ENCODE data around the gene C17orf50.
"Not testable (repeated sequence)": the region's sequence is repeated elsewhere in the genome, so short reads cannot be mapped to it uniquely, and the experiment has no call there.

Gene C17orf50

GRCh38 chr17:35735036-35735805 is 25.5 kb upstream of the C17orf50 start:
- no peak for DNase-seq

GRCh38 chr17:35736236-35736635 is 24.5 kb upstream of the C17orf50 start:
- no peak for DNase-seq

GRCh38 chr17:35738519-35739133 is 22.1 kb upstream of the C17orf50 start:
- no peak for DNase-seq

GRCh38 chr17:35740216-35740615 is 20.5 kb upstream of the C17orf50 start:
- DNase-seq, result no peak

GRCh38 chr17:35740997-35741931 is 19.4 kb upstream of the C17orf50 start:
- DNase-seq, result no peak

GRCh38 chr17:35742496-35742895 is 18.2 kb upstream of the C17orf50 start:
- no peak for DNase-seq

GRCh38 chr17:35742896-35743477 is 17.7 kb upstream of the C17orf50 start:
- no peak for DNase-seq

- peak; percentile 47 for DNase-seq
Observed at GRCh38 chr17:35743626-35744328, 16.9 kb upstream of the C17orf50 start.

GRCh38 chr17:35744830-35745229 is 15.9 kb upstream of the C17orf50 start:
- no peak for DNase-seq

GRCh38 chr17:35745246-35745645 is 15.4 kb upstream of the C17orf50 start:
- DNase-seq, result no peak

GRCh38 chr17:35745749-35746320 is 14.9 kb upstream of the C17orf50 start:
- DNase-seq, result no peak

- DNase-seq, result peak; percentile 79
Observed at GRCh38 chr17:35747540-35748017, 13.1 kb upstream of the C17orf50 start.

- no peak for DNase-seq
Observed at GRCh38 chr17:35748341-35748841, 12.3 kb upstream of the C17orf50 start.

GRCh38 chr17:35748979-35749378 is 11.7 kb upstream of the C17orf50 start:
- no peak for DNase-seq

- no peak for DNase-seq
Observed at GRCh38 chr17:35749560-35750412, 10.9 kb upstream of the C17orf50 start.

- no peak for DNase-seq
Observed at GRCh38 chr17:35750526-35751395, 9.9 kb upstream of the C17orf50 start.

- not testable (repeated sequence) for DNase-seq
Observed at GRCh38 chr17:35751541-35751940, 9.1 kb upstream of the C17orf50 start.

- DNase-seq, result no peak
Observed at GRCh38 chr17:35752471-35752870, 8.2 kb upstream of the C17orf50 start.

GRCh38 chr17:35752945-35753764 is 7.5 kb upstream of the C17orf50 start, which contains the start of gene GAS2L2:
GAS2L2 (minus strand) TSS chr17:35753239; CDS start chr17:35752850, 389 bp downstream.
- DNase-seq, result no peak

All from right hindlimb (tissue), 1 donor.